NT2/D1 (cell line): ENCODE measurements around the gene DHRS7B.

Source experiments
- YY1 ChIP-seq: IDR thresholded peaks from 2 replicates; pipeline ENCODE4 v1.6.1; 2011; ENCODE audit not compliant: insufficient read length, insufficient read depth
- ZNF274 ChIP-seq: IDR thresholded peaks from 2 replicates; pipeline ENCODE4 v1.6.1; 2011; ENCODE audit warnings: mild to moderate bottlenecking, low read depth, low read length

- TF ChIP-seq ZNF274 (no peak), YY1 (no peak)
Measured at GRCh38 chr17:21127509-21128077, 829 bp downstream of the DHRS7B start.
